Dedifferentiated amniotic fluid mesenchymal stem cell (primary cell): ENCODE data around the gene CHST15.
A peak's percentile ranks its signal among the peaks of the same experiment; 100 is the strongest.
"Not testable (repeated sequence)": the region's sequence is repeated elsewhere in the genome, so short reads cannot be mapped to it uniquely, and the experiment has no call there.

Experiments used
- DNase-seq: peaks from one replicate; pipeline ENCODE4 v3.0.0-alpha.2; 2016; ENCODE audit errors: extremely low spot score

The CHST15 gene

DNA sequence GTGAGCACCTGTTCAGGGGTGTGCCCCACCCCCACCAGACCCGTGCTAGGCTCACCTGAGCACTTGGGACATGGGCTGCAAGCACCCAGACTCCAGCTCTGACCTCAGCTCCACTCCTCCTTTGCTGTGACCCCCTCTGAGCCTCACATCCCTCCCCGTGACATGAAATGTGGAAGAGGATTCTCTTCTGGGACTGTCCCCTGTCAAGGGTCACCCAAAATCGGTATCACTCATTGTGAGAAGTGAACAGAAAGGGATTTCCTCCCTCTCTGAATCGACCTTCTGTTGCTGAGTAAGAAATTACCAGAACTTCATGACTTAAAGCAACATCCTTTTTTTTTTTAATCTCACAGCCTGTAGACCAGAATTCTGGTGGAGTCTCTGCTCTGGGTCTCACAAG, 6.2 kb upstream of the CHST15 start:
- no peak for DNase-seq

DNA sequence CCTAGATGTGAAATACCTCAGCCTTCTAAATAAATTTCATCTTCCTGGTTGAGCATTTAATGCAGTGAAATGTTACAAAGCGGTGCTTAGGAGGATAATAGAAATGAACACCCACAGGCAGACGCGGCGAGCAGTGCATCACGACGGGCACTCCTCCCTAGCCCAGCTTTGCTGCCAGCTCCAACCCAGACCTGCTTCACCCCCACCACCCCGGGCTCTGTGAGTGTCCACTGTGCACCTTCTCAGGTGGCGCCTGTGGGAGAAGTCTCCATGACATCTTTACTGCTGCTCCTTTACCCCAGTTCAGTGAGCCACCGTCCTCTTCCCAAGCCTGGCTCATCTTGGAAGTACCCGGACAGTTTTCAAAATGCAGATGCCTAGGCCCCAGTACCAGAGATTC, 5.2 kb upstream of the CHST15 start:
- no peak for DNase-seq

DNA sequence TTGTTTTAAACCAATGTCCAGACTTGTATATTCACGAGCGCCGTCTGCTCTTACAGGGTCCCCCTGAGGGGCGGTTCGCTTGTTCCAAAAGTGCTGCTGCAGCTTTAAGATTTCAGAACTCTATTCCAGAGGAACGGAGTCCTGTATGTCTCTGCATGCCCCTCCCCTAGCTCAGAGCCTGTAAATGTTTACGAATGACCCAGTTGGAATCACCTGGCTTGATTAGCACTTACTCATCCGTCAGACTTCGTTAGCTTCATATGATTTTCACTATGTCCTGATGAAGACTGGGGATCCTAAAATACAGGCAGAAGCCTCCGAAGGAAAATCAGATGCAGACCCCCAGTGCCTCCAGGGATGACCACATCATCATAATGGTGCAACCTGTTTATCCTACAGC, 4.5 kb upstream of the CHST15 start:
- DNase-seq = no peak

DNA sequence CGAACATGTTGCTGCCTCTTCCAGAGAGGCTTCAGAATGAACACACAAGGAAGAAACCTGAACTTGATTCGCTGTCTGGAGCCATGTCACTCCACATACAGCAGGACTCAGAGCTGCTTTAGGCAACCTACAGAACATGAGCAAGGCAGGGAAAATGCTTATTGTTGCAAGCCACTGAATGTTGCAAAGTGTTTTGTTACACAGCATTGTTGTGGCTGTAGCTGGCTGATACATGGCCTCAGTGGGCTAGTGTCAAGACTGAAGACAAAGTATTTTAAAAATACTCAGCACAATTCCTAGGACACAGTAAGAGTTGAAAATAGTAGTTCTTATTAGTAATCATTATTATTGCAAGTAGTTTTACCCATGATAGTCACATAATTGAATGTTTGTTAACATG, 3.1 kb upstream of the CHST15 start:
- no peak for DNase-seq

DNA sequence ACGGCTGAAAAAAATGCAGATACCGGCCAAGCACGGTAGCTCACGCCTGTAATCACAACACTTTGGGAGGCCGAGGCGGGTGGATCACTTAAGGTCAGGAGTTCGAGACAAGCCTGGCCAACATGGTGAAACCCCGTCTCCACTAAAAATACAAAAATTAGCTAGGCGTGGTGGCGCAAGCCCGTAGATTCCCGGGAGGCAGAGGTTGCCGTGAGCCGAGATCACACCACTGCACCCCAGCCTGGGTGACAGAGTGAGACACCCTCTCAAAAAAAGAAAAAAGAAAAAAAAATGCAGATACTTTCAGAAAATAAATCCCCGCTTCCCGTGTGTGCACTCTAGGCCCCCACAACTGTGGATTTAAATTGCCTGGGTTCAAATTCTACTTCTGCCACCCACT, 2.4 kb upstream of the CHST15 start:
- not testable (repeated sequence) for DNase-seq

DNA sequence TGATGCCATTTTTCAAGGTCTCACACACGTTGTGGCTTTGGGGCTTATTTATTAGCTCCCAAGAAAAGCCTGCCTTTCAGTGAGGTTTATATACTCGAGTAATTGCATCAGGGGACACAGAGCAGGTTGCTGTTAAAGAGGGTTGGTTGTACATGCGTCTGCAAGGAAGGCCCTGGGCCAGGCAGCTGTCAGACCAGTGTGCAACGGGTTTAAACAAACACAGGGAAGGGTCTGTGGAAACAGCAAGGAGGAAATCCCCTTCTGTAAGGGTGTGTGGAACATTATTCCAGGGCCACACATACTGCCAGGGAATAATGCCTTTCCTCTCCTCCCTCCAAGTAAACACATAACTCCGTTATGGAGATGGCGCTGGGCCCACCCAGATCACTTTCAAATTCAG, 1.7 kb upstream of the CHST15 start:
- no peak for DNase-seq

DNA sequence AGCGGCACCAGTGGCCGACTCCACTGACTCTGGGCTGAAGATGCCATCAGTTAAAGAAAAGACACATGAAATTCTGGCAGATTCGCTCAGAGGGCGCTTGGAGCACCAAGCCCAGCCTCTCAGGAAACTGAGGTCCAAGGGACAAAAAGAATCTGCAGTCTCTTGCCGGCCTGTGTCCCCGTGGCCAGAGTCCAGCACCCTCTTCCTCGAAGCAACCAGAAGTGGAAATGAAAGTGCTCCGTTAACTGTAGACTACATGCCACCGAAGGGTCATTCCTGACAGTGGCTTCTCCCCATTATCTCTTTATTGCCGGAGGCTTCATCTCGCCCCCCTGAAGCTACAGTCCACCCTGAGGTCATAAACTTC, 1.0 kb upstream of the CHST15 start:
- DNase-seq = no peak

DNA sequence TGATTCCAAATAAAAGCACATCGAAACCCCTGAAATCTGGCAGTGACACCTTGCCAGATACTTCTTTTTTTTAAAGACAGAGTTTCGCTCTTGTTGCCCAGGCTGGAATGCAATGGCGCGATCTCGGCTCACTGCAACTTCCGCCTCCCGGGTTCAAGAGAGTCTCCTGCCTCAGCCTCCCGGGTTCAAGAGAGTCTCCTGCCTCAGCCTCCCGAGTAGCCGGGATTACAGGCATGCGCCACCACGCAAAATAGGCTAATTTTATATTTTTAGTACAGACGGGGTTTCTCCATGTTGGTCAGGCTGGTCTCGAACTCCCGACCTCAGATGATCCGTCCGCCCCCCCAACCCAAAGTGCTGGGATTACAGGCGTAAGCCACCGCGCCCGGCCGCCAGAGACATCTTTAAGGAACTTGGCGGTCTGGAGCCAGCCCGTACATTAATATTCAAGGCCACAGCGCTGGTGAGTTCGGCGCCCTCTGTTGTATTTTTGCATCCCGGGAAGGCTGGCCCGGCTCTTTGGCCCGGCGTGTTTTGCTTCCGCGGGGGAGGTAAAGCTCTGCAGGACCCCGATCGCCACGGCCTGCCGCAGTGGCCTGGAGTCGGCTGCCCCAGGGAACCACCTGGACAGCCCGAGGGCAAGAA, 498 bp upstream of the CHST15 start:
- DNase-seq = not testable (repeated sequence)

DNA sequence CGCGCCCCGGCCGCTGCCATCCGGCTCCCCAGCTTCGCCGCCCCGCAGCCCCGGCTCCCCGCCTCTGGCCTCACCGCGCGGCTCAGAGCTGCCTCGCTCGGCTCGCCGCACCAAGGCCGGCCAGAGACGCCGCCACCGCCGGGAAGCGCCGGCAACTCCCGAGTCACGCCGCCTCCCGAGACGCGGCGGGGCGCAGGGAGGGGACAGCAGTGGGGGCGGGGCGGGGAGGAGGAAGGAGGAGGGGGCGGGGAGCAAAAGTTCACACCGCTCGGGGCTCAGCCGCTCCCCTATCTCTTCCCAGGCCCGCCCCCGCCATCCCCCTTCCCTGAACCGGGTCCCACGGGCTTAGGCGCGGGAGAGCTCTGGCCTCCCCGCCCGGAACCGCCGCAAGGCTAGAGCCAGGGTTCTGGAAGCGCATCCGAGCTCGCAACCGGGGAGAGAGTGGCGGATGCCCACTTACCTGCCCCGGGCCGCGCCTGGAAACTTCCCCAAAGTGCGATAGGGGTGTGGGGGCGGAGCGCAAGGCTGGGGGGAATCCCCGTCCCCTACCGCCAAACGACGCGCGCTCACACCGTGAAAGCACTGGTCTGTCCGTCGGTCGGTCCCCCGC, 1.0 kb downstream of the CHST15 start:
- peak; percentile 26 for DNase-seq

DNA sequence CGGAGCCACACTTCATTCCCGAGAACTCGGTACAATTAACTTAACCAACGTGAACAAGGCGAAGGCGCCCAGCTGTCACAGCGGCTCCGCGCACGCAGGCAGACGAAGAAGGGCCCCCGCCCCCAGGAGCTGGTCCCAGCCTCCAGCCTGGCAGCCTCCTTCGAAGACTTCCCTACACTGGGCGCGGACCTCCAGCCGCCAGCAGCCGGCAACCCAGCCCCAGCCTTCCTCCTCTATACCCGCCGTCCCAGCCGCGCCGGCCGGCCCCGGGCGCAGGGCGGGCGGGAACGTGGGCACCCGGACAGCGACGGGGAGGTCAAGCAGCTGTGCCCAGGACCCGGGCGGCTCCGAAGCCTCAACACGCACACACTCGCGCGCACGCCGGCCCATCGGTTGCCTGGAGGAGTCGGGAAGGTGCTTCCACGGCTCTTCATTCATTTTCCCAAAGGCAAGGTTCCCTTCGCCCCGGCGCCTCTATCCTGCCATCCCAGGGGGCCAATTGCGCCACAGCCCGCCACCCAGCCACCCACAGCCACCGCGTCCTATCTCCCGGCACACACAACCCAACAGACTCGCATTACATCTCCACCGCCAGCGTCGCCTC, 1.6 kb downstream of the CHST15 start:
- no peak for DNase-seq

DNA sequence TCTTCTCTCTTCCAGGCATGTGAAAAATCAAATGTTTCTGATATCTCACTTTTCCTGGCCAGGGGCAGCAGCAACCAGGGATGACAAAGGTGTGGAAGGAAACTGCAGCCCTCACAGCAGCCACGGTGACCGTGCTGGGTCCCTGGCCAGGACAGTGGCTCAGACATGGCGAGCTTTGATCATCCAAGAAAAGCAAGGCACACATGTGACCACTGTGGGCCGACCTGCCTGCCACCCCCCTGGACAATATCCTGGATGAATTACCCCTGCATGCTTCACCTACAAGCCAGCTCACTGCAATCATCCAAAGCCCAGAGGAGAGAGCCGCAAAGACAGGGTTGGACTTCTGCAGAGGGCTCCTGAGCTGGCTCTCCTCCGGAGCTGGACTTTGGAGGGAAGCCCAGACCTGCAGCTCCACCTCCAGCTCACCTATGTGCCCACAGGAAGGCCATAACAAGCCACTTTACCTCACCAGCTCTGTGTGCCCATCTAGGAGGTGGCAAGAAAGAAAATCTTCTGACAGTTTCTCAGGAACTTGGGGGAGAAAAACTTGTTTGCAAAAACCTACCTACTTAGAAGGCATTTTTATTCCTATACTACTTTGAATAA, 2.7 kb downstream of the CHST15 start:
- no peak for DNase-seq

DNA sequence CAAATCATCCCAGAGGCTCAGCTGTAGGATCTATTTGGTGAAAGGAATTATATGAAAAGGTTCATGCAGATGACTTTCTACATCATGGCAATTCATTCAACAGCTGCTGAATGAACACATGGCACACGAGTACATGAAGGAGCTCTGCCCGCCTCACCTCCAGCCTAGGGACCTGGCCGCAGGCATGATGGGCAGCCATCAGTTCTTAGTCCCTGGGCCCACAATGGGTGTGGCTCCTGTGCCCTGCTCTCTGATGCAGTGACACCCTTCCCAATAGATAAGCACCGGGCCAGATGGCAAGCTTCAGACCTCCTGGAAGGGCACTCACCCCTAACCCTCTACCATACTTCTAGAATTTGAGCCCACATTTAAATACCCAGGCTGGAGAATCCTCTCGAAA, 3.5 kb downstream of the CHST15 start:
- DNase-seq = no peak

DNA sequence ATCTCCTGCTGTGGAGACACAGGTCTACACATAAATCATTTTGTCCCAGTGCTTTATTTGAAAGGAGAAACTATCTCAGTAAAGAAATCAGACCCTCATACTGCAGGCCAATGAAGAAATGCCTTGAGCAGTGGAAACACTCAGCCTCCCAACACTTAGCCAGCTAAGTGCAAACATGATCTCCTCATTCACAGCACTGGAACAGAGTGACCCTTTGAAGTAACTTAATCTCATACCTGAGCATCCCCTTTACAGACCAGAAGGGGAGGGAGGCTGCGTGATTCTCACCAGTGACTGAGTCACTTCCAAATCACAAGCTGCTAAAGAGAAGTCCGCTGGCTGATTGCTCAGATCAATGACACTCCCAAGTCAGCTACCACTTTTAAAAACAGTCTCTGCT, 4.5 kb downstream of the CHST15 start:
- DNase-seq = no peak

DNA sequence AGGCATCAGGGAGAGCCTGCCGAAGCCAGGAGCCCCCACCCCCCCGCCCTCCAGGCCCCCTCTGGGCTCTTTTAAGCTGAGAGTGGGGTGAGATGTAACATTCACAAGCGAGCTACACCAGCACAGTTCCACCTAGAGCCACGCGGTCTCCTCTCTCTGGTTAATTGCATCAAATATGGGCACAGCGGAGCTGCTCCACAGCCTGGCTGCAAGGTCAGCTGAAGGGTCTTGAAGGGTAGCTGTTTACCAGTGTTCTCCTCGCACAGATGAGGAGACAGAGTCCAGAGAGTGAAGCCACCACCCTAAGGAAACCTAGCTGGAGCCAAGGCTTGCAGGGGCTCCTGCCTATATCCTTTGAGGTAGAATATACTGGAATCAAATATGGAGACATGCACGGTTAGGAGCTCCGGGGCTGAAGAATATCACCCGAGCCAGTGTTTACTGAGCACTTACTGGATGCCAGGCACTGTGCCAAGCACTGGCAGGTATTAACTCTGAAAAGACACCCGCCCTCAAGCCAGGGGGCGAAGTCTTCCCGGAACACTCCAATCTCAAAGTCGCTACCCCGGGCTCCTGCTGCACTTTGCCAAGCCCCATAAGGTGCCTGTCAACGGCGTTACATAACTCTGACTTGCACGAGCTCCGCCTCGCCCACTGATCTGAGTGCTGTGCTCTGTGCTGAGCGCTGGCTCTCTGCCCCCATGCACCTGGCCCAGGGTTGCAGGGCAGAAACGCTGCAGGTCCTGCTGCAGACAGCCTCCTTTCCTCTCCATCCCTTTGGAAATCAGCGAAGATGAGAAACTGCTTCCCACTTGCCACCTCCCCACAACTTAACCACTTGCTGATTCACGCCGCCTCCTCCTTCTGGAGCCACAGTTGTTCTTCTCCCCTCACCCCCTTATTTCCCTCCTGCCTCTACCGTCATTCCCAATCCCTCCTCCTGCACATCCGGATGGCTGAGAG, 5.4 kb downstream of the CHST15 start:
- no peak for DNase-seq

DNA sequence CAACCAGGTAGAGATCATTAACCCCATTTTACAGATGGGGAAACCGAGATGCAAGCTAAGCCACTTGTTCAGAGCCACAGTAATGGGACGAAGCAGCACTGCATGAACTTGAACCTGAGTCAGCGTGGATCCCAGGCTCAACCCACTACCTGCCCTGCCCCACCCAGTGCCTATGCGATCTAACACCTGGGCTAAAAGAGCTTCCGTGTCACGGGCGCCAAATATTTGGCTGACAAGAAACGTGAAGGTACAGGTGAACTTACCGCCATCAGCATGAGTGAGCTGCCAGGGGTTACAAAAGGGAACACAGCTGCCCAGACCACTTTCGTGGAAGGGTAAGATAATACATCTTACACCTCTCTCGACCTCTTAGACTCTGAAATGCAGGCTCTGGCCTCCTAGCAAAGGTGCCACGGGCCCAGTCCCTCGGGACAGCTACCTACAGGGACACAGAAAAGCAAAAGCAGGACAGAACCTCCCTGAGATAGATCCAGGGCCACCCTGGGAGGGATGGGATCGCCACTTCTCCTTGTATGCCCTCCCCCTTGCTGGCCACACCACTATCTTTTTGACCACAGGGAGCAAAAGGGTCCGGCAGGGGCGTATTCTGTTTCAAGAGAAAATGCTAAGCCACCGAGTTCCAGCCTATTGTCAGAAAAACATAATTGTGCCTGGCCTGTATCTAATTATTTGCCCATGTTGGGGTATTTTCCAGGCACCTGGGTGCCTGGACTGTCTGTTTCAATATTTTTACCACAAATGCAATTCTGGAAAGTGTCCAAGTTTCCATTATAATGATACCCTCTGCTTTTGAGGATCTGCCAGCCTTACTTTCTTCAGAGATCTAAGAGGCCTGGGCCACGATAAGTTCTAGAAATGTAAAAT, 6.4 kb downstream of the CHST15 start:
- no peak for DNase-seq

DNA sequence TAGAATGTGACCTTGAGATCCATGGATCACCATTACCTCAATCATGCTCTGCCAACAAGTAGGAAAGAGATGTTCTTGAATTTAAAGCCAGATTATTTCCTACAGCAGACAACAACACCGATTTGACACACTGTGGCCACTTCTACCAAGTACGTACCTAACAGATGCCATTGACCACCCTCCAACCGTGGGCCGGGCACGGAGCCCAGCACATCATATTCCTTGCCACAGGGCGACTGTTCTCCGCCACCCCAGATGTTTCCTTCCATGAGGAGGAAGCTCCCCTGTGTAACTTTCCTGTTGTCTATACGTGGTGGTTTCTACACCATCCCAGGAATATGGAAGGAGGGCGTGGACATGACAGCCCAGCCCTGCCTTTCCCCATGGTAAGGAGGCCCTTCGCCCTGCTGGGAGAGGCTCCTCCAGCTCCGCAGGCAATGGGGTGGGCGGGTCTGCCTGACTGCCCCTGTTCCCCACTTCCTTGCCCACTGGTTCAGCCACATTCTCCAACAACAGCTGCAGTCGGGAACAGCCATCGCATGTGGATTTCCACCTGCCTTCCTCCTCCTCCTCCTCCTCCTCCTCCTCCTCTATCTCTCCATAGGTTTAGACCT, 7.2 kb downstream of the CHST15 start:
- DNase-seq = no peak

DNA sequence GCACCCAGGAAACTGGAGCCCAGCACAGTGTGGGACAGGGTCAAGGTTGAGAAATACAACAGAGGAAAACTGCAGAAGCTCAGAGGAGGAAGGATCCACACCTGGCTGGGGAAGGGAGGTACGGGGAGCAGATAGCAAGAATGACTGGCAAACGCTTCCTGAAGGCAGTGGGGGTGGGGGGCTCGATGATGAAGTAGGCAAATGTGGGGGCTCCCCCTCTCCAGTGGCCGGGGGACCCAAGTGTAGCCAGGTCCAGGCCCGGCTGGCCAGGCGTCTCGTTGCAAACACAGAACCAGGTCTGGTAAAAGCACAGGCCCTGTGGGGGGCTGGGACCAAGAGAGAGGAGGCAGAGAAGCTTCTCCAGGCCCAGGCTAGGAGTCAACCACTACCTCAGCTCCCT, 7.7 kb downstream of the CHST15 start:
- DNase-seq = no peak

DNA sequence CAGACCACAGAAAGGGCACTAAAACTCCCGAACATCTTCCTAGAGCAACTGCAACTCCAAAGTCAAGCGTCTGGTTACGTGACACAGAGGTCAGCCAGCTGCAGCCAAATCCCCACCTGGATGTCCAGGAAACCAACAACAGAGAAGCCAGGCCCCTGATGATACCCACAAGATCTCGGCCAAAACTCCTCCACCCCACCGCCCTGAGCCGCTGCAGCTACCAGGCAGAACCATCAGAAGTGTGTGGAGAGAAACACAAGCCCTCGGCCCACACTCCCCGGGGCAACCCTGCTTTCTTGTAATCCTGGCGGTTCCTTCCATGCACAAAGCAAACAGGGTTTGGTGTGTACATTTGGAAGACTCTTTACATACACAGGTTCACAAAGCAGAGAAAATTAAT, 8.7 kb downstream of the CHST15 start:
- DNase-seq = no peak

DNA sequence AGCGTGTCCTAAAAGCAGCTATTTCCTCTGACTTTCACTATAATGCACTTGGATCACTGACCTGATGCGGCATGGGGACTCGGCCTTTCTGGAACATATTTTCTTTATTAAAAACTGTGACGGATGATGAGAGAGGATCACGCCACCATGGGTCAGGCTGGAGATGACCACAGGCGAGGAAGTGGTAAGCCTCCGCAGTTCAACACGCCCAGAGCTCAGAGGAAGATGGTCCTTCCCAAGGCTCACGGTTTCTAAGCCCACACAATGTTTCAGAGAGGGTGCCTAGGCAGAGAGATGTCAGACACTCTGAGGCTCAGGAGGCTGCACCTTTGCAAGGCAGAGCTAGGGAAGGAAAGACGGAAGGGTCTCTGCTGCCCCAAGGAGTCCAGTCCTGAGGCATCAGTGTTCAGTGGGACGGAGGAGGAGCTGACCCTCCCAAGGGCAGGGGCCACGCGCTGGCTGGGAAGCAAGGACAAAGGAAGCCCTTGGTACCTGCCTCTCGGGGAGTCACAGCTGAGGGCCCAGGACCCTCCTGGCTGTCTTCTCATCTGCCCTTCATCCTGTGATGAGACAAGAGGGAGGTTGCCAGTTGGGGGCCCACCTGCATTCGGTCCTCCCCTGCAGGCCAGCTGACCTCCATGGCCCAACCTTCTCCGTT, 9.5 kb downstream of the CHST15 start:
- DNase-seq = no peak
